ENCODE measurements around the gene EPHA3.

Gene EPHA3

DNA sequence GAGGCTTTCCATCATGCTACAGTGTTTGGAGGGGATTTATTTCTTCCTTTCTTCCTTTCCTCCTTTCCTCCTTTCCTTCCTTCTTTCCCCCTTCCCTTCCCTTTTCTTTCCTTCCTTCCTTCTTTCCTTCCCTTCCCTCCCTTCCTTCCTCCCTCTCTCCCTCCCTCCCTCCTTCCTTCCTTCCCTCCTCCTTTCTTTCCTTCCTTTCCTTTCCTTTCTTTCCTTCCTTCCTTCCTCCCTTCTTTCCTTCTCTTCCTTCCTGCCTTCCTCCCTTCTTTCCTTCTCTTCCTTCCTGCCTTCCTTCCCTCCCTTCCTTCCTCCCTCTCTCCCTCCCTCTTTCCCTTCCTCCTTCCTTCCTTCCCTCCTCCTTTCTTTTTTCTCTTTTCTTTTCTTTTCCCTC is 127.2 kb downstream of the EPHA3 start:
- no peak for DNase-seq

DNA sequence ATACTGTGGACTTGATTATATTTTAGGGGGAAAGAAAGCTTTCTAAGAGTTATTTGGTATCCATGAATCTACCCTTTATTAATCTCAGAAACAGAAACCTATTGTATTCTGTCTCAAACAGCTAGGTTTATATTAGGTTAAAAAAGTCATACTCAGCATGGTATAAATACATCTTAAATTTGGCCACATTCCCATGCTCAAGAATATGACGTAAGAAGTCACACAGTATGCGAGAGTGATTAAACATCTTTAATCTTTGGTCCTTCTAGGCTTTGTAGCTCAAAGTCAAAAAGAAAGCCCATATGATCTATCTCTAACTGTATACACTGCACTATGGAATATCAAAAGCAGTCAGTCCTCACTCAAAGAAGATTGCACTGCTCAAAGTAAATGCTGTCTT is 131.4 kb downstream of the EPHA3 start:
- no peak for DNase-seq

GRCh38 chr3:89239774-89240173 is 132.4 kb downstream of the EPHA3 start:
- DNase-seq = no peak

GRCh38 chr3:89245612-89246011 is 138.2 kb downstream of the EPHA3 start:
- no peak for DNase-seq

GRCh38 chr3:89246326-89246725 is 138.9 kb downstream of the EPHA3 start:
- DNase-seq = no peak

- DNase-seq = no peak
Observed at GRCh38 chr3:89250742-89251141, 143.3 kb downstream of the EPHA3 start.

DNA sequence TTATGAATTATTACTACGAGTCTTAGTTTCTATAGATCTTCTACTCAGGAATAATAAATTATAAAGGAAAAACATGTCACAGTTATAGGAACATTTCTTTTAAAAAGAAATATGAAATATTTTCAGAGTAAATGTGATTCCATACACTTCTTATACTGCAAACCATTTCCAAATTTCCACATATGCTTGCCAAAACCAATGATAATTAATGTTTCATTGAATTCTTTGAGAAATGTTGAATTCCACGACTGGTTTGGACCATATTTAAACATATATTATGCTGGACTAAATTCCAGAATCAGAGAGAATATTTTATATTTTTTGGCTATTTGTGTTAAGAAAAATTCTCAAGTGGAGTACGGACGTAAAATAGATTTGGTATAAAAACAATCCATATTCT is 144.6 kb downstream of the EPHA3 start:
- DNase-seq = no peak

- no peak for DNase-seq
Observed at GRCh38 chr3:89252860-89253259, 145.4 kb downstream of the EPHA3 start.

DNA sequence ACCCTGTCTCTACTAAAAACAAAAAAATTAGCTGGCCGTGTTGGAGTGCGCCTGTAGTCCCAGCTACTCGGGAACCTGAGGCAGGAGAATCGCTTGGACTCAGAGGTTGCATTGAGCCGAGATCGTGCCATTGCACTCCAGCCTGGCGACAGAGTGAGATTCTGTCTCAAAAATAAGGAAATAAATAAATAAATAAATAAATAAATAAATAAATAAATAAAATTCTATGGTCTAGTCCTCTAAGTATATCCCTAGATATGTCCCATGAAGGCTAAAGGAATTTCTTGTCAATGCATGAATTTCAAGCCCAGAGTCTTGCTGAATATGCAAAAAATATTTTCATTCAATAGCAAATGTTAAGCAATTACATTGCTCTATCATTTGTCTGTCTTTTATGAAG is 149.0 kb downstream of the EPHA3 start:
- DNase-seq = no peak

DNA sequence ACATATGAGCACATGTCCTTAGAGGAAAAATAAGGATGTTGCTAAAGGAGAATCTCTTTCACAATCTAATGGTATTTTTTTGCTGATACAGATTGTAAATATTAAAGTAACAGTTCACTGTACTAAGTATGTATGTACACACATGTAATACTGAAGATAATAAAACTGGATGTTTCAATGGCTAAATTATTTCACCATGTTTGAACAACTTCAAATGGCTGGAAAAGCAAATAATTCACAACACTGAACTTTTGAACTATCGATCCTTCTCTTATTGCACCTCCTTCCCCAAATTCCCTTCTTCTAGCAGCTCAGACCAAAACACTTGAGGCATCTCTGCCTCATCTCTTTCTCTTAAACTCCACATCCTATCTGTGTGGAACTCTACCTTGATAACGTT is 149.5 kb downstream of the EPHA3 start:
- no peak for DNase-seq

GRCh38 chr3:89260721-89261120 is 153.3 kb downstream of the EPHA3 start:
- DNase-seq = no peak

DNA sequence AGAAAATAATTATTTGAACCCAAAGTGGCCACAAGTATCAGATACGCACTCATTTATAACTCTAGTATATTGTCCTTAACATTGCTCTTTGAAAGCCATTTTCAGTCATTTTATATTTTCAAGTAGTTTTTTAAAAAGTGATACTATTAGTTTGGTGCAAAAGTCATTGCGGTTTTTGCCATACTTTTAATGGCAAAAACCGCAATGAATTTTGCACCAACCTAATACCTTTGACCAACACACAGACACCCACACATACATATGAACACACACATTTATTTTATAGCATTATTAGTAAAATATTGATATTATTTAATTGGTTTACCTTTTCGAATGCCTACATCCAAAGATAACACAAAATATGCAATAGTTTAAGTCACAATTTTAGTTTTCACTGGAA is 154.3 kb downstream of the EPHA3 start:
- DNase-seq = no peak

DNA sequence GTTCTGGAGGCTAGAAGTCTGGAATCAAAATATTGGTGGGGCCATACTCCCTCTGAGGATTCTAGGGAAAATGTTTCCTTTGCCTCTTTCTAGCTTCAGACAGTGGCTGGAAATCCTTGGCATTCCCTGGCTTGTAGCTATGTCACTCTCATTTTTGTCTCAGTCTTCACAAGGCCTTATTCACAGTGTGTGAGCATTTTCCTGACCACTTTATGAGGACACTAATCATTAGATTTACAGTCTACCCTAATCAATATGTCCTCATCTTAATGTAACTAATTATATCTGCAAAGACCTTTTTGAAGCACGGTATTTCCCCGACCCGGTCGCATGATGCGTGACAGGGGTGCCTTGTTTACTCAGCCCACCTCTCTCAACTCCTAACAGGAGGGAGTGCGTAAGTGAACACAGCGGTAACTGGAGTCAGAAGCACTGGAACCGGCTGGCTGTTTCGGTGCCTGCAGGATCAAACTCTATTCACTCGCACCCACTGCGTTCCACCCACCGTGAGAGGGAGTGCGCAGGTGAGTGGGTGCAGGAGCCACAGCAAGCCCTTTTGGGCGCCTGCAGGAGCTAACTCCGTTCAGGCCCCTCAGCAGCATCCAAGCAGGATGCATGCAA is 155.0 kb downstream of the EPHA3 start:
- DNase-seq = no peak

DNA sequence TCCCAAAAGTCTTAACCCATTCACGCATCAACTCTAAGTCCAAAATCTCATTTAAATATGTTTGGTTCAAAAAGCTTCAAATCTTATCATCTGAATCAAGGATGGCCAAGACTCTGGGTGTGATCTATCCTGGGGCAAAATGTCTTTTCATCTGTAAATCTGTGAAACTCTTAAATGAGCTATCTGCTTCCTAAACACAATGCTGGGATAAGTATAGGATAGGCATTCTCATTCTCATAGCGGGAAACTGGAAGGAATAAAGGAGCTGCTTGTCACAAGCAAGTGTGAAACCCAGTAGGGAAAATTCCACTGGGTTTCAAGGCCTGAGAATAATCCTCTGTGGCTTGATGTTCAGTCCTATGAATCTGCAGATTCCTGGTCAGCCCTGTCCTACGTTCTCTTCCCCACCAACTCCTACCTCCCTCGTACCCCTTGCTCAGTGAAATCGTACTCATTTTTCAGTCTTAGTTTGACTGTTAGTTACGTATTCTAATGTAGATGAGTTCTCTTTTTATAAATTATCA is 156.7 kb downstream of the EPHA3 start:
- DNase-seq = no peak

- no peak for DNase-seq
Observed at GRCh38 chr3:89266074-89266473, 158.7 kb downstream of the EPHA3 start.

- no peak for DNase-seq
Observed at GRCh38 chr3:89268059-89268458, 160.6 kb downstream of the EPHA3 start.

GRCh38 chr3:89270201-89270600 is 162.8 kb downstream of the EPHA3 start:
- no peak for DNase-seq

DNA sequence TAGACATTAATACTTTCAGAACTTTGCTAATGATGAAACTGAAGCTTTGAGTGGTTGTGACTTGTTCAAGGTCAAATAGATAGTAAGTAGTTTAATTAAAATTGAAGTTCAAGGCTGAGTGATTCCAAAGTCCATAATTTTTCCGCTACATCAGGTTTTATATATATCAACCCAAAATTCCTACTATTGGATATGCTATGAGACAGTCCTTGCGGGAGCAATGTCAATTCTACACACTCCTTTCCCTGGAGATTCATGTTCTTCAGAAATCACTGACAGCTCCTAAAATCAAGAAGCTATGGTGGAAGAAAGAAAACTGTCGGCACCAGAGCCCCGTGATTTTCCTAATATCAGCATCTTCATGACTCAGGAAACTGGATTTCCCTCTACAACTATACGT is 167.6 kb downstream of the EPHA3 start:
- no peak for DNase-seq

- DNase-seq = no peak
Observed at GRCh38 chr3:89276116-89276515, 168.7 kb downstream of the EPHA3 start.

DNA sequence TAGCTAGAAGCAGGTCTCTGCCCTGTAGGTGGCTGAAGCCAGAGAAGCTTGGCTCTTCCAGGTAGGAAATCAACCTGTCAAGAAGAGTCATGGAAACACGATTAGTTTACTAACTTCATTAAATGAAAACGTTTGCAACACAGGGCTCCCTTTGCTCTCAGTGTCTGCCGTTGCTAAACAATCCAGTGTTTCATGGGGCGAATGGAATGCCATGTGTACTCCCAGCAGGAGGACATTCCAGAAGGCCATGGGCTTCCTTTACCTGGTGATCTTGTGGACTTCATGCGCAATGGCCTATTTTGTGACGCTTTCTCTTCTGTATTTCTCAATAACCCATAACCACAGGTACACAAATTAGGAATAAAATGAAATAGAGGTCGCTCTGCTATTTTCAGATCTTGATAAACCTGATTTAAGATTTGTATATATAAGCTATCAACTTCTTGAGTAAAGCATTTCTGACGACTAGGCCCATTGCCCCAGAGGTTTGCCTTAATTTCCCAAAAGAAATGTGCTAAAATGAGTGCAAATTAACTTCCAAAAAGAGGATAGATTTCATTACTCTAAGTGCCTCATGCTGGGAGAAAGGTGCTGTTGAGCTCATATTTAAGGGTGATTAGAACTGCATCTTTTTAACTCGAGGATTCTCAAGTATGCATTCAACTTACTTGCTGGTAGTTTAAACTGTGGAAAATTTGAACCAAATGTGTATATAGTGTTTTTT is 171.0 kb downstream of the EPHA3 start:
- DNase-seq = no peak

- no peak for DNase-seq
Observed at GRCh38 chr3:89280301-89280700, 172.9 kb downstream of the EPHA3 start.

- no peak for DNase-seq
Observed at GRCh38 chr3:89280822-89281365, 173.5 kb downstream of the EPHA3 start.

- DNase-seq = no peak
Observed at GRCh38 chr3:89287902-89288508, 180.6 kb downstream of the EPHA3 start.
